ENCODE measurements around the gene ZNF761.
"Not testable (repeated sequence)": the region's sequence is repeated elsewhere in the genome, so short reads cannot be mapped to it uniquely, and the experiment has no call there.

Gene ZNF761

DNA sequence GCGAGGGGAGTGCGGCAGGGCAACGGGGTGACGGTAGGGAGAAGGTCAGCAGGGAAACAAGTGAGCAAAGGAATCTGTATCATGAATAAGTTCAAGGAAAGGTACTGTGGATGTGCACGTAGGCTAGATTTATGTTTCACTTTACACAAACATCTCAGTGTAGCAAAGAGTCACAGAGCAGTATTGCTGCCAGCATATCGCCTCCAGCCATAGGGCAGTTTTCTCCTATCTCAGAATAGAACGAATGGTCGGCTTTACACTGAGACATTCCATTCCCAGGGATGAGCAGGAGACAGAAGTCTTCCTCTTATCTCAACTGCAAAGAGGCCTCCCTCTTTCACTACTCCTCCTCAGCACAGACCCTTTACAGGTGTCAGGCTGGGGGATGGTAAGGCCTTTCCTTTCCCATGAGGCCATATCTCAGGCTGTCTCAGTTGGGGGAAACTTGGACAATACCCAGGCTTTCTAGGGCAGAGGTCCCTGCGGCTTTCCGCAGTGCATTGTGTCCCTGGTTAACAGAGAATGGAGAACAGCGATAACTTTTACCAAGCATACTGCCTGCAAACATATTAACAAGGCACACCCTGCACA, 28.4 kb downstream of the ZNF761 start:
- DNase-seq, result not testable (repeated sequence)

DNA sequence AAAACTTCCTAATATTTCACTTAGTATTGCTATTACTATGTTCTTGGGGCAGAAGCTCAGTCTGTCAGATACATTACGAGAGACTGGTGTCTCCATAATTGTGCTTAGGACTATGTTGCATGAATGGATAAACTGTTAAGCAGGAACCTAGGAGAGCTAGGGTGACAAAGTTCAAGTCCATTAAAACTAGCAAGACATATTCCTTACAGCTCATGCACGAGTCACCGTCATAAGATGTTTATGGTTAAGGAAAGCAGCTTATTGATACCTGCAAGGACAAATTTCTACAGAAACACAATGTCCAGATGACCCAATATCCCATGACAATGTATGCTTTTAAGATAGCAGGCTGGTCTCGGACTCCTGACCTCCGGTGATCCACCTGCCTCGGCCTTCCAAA, 30.1 kb downstream of the ZNF761 start:
- no peak for DNase-seq

DNA sequence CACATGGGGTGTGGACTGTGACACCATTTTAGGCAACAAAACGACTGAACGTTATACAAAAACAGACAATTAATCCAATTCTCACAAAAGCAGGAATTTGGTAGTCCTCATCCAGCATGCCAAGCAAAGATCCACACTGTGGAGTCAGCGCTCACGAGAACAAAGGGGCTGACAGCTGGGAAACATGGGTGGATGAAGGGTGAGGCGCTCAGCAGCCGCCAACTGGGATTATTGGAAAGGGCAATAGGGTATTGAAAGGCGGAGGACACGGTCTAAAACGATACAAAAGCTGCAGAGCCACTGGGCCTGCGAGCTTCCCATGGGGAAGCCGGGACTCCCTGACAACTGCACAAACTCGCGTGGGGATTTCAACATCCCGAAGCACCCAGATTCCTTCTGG, 31.1 kb downstream of the ZNF761 start:
- DNase-seq, result no peak

DNA sequence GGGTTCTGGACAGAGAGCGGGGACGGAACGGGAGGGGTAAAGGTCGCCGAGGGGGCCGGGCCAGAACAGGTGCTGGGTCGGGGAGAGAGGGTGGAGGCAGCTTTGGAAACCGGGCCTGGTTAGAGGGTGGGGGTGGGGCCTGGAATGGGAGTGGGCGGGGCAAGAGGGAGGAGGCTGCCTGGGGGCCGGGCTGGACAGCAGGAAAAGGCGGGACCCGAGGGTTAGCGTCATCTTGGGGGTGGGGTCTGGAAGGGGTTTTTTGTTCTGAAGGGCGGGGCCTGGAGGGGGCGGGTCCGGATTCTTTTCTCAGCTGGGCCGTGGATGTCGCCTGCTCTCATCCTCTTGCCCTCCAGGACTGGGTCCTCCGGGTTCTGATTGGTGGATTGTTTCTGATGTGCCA, 31.5 kb downstream of the ZNF761 start:
- peak; percentile 60 for DNase-seq

DNA sequence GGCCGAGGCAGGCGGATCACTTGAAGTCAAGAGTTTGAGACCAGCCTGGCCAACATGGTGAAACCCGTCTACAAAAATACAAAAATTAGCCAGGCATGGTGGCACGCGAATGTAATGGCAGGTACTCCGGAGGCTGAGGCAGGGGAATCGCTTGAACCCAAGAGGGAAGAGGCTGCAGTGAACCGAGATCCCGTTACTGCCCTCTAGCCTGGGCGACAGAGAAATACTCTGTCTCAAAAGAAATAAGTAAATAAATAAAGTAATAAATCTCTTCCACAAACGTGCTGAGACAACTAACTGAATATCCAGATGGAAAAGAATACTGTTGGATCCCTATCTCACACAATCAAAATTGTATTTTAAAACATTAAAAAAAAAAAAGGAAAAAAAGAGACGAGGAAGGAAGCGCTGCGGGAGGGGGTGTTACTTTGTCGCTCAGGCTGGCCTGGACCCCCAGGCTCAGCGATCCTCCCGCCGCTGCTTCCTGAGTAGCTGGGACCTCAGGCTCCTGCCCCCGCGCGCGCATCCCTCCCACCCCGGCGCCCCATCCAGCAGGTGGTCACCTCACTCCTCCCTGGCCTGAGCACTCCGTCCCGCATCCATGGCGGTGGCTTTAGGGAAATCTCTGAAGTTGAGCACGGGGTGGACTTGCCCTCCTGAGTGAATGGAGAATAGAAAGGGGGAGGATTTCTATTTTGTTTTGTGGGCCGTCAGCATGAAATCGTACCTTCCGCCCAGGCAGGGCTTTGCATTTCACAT, 35.1 kb downstream of the ZNF761 start:
- no peak for DNase-seq

DNA sequence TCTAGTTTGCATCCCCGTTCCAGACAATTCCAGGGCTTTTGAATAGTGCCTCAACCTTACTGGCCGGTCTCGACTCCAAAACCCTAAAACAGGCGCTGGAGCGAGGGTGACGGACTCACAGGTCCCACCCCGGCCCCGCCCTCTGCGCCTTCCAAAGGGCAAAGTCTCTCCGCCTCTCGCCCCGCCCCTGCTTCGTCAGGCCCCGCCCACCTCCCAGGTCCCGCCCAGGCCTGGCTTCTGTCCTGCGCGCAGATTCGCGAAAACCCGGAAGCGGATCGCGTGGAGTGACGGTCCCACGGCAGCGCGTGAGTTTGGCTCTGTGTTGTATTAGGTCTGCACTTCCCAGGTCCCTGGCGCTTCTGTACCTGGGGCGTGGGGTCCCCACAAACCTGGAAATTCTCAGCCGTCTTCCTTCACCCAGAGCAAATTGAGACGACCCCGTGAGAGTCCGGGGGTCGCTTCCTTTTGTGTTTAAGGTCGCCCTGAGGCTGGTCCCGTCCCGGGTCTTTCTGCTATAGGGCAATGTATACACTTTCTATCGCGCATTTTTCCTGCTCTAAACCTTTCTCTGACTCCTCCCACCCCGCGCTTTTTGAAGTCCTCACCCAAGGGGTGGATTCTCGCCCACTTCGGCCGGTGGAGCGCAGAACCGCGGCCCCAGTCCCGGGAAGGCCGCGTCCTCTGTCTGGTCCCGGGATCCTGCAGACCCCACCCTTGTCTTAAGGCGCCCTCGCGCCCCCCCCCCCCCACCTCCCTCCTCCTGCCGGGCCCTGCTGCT, 35.9 kb downstream of the ZNF761 start, which contains the start of gene ZNF813:
TSS of gene ZNF813 (plus strand) at position 249 of the 778 bp plus-strand sequence. CDS start 16,090 bp downstream, outside the sequence.
- DNase-seq, result peak; percentile 93

DNA sequence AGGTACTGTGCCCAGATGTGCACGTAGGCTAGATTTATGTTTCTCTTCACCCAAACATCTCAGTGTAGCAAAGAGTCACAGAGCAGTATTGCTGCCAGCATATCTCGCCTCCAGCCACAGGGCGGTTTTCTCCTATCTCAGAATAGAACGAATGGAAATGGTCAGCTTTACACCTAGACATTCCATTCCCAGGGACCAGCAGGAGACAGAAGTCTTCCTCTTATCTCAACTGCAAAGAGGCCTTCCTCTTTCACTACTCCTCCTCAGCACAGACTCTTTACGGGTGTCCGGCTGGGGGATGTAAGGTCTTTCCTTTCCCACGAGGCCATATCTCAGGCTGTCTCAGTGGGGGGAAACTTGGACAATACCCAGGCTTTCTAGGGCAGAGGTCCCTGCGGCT, 36.8 kb downstream of the ZNF761 start:
- not testable (repeated sequence) for DNase-seq

DNA sequence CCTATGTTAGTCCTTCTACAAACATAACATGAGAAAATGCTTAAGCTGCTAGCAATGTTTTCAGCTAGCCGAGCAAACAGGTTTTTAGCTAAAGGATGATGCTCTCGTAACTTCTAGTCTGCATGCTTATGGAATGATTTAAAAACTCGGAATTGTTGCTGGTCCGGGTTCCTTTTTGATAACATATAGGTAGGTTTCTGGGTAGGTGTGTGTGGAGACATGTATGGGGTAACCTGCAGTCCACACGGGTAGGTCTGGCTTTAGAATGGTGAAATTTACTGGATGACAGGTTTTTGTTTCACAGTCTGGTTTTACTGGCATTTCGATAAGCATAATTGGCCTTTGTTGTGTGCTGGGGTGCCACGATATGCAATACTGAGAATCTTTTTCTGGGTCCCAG, 40.1 kb downstream of the ZNF761 start:
- no peak for DNase-seq

DNA sequence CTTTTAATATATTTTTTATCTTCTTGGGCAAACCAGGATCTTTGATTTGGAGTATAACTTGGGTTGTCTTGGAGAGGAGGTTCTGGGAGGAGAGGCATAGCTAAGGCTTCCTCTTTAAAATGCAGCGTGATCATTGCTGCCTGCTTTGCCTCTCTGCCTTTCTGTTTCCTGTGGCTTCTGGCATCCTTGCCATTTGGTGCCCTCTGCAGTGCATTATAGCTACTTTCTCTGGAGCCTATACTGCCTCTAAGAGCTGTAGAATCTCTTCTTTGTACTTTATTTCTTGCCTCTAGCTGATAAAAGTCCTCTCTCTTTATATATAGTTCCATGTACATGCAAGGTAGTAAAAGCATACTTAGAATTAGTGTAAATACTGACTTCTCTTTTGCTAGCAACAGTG, 43.0 kb downstream of the ZNF761 start:
- DNase-seq, result not testable (repeated sequence)

DNA sequence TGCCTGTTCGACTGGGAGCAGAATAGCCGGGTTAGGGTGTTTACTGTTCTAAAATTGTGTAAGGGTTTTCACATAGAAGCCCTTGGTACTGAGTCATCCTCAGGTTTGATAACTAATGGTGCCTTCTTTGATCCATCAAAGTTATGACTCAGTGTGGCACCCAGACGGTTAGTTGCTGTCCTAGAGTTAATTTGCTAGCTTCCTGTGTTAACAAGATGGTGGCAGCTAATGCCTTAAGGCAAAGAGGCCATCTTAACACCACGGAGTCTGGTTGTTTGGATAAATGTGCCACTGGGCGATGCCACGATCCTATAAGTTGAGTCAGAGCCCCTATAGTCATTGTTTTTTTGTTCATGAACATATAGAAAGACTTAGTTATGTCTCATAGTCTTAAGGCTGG, 43.7 kb downstream of the ZNF761 start:
- DNase-seq, result not testable (repeated sequence)

DNA sequence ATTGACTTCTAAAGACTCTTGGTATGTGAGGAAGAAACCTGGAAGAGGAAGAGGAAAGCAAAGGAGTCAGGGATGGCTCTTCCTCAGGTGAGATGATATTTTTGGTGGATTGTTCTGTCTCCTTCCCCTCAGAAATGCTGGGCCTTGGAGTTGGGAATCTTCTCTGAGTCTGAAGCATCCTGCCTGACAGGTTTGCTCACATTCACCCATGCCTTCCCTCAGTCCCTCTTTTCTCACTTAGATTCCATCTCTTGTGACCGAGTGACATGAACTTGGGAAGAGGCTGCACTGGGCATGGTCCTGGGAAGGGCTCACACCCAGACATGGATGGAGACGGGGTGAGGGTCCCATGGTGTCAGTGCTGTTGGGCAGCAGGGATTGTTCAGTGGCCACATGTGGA, 52.0 kb downstream of the ZNF761 start:
- not testable (repeated sequence) for DNase-seq

DNA sequence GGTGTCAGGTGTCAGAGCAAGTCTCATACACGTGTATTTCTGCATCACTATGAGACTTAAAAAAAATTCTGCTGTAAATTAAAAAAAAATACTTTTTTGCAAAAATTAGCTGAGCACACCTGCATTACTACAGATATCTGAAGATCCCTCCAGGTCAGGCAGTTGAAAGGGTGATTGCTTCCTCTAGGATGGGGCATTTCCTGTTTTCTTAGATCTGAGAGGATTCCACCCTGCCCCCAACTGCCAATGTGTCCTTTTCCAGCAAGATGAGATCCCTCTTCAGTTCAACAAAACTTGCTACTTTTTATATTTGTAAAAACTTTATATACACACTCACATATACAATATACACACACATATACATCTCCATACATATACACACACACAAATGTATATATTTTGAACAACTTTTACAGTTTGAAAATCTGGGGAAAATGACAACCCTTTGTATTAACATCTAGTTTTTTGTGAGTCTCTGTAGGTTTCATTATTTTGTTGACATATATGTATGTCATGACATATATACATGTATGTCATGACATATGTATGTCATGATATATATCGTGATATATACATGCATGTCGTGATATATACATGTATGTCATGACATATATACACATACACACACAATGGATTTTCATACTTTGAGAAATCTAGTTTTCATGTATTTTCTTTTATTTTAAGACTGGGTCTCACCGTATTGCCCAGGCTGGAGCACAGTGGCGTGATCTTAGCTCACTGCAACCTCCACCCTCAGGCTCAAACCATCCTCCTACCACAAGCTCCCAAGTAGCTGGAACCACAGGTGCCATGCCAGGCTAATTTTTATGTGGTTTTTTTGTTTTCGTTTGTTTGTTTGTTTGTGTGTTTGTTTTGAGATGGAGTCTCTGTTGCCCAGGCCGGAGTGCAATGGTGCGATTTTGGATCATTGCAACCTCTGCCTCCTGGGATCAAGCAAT, 53.5 kb downstream of the ZNF761 start:
- no peak for DNase-seq

DNA sequence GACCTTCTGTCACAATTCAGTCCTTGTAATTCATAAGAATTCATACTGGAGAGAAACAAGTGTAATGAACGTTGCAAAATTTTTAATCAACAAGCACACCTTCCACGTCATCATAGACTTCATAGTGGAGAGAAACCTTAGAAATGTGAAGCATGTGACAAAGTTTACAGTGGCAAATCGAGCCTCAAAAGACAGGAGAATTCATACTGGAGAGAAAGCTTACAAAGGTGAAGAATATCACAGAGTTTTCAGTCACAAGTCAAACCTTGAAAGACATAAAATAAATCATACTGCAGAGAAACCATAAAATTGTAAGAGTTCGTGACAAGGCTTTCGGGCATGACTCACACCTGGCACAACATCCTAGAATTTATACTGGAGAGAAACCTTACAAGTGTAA, 60.4 kb downstream of the ZNF761 start:
- no peak for DNase-seq

DNA sequence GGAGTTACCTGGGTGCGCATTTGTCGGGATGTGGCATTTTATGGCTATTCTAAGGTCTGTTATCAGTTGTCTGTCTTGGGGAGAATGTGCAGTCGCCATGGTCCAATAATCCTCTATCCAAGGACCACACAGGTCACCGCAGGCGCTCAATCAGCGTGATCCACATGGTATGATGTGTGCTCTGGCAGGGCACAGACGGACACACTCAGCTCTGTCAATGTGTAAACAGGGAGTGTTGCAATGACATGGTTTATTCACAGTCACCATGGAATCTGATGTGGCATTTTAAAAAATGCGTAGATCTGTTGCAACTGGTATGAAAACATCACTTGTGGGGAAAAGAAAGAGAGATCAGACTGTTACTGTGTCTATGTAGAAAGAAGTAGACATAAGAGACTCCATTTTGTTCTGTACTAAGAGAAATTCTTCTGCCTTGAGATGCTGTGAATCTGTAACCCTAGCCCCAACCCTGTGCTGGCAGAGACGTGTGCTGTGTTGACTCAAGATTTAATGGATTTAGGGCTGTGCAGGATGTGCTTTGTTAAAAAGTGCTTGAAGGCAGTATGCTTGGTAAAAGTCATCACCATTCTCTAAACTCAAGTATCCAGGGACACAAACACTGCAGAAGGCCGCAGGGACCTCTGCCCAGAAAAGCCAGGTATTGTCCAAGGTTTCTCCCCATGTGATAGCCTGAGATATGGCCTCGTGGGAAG, 65.7 kb downstream of the ZNF761 start:
- DNase-seq, result not testable (repeated sequence)

DNA sequence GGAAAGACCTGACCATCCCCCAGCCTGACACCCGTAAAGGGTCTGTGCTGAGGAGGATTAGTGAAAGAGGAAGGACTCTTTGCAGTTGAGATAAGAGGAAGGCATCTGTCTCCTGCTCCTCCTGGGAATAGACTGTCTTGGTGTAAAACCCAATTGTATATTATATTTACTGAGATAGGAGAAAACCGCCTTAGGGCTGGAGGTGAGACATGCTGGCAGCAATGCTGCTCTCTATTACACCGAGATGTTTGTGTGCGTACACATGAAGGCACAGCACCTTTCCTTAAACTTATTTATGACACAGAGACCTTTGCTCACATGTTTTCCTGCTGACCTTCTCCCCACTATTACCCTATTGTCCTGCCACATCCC, 66.2 kb downstream of the ZNF761 start:
- DNase-seq, result not testable (repeated sequence)

DNA sequence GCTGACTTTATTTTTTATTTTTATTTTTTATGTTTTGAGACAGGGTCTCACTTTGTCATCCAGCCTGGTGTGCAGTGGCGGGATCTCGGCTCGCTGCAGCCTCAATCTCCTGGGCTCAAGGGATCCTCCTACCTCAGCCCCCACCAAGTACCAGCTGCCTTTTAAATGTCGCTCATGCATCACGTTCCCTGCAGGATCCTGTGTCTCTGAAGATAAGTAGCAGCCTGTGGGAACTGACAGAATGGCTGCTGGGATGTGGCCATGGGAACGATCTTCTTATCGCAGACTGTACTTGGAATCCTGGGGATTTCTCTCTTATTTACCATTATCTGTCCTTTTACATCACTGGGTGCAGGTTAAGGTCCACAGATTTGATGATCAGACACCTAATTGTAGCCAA, 71.4 kb downstream of the ZNF761 start:
- not testable (repeated sequence) for DNase-seq

DNA sequence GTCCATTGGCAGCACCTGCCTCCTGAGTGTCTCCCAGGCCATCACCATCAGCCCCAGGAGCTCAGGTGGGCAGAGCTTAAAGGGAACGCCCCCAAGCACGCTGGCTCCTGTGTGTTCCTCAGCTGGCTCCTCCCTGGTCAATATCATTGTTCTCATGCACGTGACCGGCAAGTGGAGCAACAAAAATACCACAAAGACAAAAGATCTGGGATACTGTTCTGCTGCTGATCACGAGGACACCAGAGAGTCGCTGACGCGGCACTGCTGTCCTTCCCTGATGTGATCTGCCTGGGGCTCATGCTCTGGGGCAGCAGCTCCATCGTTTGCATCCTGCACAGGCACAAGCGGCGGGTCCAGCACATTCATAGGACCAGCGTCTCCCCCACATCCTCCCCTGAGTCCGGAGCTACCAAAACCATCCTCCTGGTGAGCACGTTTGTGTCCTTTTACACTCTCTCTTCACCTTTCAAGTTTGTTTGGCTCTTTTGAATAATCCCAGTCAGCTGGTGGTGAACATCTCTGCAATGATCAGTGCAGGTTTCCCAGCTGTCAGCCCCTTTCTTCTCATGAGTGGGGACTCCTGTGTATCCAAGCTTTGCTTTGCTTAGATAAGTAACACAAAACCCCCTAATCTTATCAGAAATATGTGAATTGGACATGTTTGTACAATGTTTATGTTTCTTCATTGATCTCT, 72.0 kb downstream of the ZNF761 start:
- not testable (repeated sequence) for DNase-seq

DNA sequence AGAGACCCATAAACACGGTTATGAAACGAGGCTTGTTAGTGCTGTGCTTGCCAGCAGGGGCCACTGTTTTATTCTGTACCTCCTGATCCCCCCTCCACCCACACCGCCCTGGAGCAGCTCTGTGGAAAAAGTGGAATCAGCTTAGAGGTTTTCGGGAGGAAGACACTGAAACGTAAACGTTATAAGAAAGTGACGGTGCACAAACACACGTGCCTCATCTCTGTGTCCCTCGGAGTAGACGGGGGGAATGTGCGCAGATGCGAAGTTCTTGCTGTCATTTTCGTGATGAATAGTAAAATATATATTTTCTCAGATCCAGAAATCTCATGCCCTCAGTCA, 72.5 kb downstream of the ZNF761 start:
- not testable (repeated sequence) for DNase-seq

DNA sequence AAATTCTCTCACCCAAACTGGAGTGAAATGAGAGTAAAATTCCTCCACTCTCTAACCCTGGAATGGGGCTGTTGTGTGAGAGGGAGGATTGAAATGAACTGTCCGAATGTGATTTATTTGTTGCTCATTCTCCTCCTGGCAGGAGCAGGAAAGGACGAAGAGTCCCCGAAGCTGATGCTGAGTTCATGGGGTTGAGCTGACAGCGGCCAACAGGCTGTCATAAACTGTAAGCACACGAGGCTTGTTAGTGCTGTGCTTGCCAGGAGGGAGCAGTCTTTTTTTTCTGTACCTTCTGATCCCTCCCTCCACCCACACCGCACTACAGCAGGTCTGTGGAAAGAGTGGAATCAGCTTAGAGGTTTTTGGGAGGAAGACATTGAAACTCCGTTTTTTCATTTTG, 73.1 kb downstream of the ZNF761 start:
- no peak for DNase-seq

DNA sequence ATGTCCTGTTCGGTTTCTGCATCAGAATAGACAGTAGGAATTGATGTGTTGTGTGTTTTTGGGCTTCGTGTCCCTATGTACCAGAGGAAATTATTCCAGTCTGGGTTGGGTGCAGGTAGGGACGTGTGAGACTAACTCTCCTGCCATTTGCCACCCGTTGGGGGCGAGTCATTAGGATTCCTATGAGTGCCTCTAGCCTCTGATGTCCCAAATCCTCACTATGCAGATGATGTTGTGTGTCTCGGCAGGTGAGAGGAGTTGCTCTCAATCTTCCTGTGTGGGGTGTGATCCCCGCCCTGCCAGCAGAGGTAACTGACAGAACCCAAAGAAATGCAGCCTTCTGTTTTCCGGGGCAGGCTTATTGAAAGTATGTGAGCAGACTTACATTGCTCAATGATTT, 74.9 kb downstream of the ZNF761 start:
- DNase-seq, result no peak

All from left hindlimb (tissue), 1 donor.